HG02588 (cell line): ENCODE data around the gene CALHM3.
"Not testable (repeated sequence)": the region's sequence is repeated elsewhere in the genome, so short reads cannot be mapped to it uniquely, and the experiment has no call there.

Experiments
- ATAC-seq: cut with Tn5 transposase; IDR thresholded peaks from one replicate; pipeline ENCODE4 v1.9.1; 2021; ENCODE audit warnings: mild to moderate bottlenecking, moderate library complexity; ENCODE audit not compliant: unreplicated experiment

The CALHM3 gene

GRCh38 chr10:103479135-103479534 lies at the start of gene CALHM3:
Gene CALHM3 (minus strand): TSS chr10:103479240. CDS start chr10:103479032, 208 bp downstream.
- no peak for ATAC-seq

- no peak for ATAC-seq
Observed at GRCh38 chr10:103528549-103528948, 49.5 kb upstream of the CALHM3 start.

DNA sequence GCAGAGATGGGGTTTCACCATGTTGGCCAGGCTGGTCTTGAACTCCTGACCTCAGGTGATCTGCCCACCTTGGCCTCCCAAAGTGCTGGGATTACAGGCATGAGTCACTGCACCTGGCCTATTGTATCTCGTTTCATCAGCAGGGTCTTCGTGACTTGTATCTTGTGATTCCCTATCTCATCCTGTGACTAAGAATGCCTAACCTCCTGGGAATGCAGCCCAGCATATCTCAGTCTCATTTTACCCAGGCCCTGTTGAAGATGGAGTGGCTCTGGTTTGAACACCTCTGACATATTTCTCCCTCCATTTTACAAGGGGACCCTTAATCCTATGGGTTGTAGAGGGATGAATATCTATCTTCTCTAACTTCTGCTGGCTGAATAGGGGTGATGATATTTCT lies 48.4 kb upstream of the CALHM3 start:
- not testable (repeated sequence) for ATAC-seq

DNA sequence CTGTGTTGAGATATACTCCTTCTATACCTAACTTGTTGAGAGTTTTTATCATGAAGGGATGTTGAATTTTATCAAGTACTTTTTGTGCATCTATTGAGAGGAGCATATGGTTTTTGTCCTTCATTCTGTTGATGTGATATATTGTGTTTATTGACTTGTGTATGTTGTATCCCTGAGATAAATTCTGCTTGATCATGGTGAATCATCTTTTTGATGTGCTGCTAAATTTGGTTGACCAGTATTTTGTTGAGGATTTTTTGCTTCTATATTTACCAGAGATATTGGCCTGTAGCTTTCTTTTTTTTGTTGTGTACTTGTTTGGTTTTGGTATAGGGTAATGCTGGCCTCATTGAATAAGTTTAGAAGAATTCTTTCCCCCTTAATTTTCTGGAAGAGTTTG lies 46.9 kb upstream of the CALHM3 start:
- no peak for ATAC-seq

GRCh38 chr10:103523683-103524082 lies 44.6 kb upstream of the CALHM3 start:
- ATAC-seq = no peak

- ATAC-seq = not testable (repeated sequence)
Observed at GRCh38 chr10:103522006-103522405, 43.0 kb upstream of the CALHM3 start.

GRCh38 chr10:103519798-103520197 lies 40.8 kb upstream of the CALHM3 start:
- no peak for ATAC-seq

GRCh38 chr10:103517234-103518085 lies 38.4 kb upstream of the CALHM3 start:
- ATAC-seq = no peak

- no peak for ATAC-seq
Observed at GRCh38 chr10:103514244-103514643, 35.2 kb upstream of the CALHM3 start.

DNA sequence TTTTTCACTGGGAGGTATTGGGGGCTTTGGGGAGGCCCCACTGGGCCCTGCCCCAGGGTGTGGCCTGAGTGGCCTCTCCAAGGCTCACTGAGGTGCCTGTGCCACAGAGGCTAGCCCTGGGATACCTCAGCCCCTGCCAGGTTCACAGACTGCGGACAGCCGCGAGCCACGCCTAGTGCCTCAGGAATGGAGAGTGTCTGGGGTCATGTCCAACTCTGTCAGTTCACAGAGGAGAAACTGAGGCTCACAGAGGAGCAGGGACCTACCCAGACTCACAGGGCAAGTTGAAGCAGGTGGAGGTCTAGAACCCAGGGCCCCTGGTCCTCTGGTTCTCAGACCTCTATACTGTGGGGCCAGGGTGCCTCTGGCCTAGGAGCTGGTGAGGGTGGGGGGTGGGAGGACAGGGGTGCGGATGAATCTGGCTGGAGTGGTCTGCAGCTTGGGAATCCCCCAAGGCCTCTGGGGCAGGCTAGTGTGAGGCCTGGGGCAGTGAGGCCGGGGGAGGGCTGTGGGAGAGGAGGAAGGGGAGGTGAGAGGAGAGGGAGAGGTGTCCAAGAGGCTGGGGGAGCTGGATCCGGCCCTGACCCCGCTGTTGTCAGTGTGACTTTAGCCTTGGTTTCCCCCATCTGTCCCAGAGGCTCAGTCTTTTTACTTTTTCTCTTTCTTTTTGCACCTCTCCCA lies 34.5 kb upstream of the CALHM3 start:
- no peak for ATAC-seq

- ATAC-seq = no peak
Observed at GRCh38 chr10:103512591-103513379, 33.7 kb upstream of the CALHM3 start.

DNA sequence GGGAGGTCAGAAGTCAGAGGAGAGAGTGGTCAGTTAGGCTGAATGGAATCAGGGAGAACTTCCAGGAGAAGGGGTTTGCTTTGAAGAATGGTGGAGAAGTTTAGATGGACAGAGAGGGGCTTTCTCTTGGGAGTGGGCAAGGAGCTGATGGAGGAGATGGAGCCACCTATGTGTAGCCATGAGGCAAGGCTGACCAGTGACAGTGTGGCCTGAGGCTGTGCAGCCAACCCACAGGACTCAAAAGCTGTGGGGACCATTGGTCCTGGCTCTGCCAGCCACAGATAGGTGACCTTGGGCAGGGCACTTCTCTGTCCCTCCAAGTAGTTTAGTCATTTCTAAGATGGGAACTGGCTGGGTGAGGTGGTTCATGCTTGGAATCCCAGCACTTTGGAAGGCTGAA lies 33.1 kb upstream of the CALHM3 start:
- no peak for ATAC-seq

- no peak for ATAC-seq
Observed at GRCh38 chr10:103510791-103511752, 32.0 kb upstream of the CALHM3 start.

DNA sequence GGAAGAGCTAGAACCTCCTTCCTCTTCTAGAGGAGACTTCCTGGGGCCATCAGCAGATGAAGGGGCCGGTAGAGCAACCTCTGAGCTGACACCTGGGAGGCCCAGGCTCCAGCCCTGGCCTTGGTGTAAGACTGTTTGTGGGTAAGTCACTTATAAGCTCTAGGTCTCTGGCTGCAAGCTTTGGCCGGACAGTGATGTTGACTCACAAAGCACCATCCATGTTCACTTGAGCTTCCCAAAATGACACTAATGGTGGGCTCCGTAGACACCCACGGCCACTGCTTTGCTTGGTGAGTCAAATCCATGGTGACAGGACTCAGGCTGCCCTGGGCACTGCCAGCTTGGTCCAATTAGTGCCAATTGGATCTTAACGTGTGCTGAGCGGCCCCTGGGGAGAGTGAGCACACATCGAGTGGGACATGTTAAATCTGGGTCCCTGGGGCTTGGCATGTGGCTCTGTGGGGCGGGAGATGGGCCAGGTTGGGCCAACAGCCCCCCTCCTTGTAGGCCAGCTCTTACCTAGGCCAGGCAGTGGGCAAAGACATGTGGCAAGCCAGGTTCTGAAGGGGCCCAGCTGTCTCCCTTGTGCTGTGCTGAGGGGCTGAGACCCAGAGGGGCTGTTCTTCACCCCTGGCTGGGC lies 31.1 kb upstream of the CALHM3 start:
- ATAC-seq = no peak

DNA sequence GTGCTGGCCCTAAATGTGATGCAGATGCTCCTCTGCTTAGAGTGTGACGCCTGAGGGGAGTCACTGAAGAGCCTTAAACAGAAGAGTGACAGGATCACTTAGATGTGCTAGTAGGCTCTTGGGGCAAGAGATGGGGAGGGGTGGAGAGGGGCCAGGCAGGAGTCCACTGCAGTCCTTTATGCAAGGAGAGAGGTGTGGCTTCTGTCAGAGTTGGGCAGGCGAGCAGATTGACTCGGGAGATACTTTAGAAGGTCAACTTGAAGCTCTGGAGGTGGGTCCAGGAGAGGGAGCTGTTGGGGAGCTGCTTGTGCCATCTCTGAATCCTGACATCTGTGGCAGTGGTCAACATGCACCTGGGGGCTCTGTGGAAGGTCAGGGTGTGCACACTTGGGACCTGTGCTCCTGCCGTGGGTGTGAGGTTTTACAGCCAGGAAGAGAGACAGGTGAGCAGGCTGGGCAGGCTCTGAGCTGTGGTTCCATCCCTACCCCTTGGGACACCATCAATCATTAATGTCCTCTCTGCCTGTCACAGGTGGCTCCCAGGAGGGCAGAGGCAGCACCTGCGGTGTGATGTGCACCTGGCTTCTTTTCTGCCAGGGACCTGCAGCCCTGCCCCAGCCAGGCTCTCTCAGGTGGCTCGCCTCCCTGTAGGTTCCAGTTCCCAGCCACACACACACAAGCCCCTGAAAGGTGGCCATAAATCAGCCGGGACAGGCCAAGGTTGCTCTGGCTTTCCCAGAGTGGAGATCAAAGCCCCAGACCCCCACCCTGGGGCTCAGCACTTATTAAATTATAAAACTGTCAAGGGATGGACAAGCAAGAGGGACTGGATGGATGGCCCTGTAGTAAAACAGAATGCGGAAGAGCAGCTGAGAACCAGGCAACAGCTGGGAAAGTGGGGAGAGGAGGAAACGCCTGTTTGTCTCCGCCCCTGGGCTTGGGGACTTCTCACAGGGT lies 28.5 kb upstream of the CALHM3 start:
- no peak for ATAC-seq

DNA sequence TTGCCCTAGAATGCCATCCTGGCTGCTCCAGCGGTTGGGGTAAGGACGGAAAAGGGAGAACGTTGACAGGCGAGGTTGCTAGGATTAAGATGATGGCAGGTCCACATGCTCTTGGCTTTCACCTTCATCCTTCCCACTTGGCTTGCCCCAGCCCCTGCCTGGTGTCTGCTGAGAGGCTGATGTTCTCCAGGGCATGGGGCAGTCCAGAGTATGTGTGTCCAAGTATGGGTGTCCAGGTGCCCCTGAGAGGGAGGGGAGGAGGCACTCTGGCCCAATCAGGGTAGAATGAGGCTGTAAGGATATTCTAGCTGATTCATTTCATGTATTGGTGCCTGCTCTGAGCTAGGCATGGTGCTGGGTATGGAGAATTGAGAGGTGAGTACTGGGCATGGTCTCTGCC lies 27.0 kb upstream of the CALHM3 start:
- ATAC-seq = no peak

- no peak for ATAC-seq
Observed at GRCh38 chr10:103504181-103504783, 25.2 kb upstream of the CALHM3 start.

DNA sequence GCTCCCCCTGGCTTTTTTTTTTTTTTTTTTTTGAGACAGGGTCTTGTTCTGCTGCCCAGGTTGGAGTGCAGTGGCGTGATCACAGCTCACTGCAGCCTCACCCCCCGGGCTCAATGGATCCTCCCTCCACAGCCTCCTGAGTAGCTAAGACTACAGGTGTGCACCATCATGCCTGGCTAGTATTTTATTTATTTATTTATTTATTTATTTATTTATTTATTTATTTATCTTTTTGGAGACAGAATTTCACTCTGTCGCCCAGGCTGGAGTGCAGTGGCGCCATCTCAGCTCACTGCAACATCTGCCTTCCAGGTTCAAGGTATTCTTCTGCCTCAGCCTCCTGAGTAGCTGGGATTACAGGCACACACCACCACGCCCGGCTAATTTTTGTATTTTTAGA lies 24.7 kb upstream of the CALHM3 start:
- ATAC-seq = not testable (repeated sequence)
